ENCODE measurements around the gene FAM53B. TPM values are rescaled to one million over a fixed set of nuclear protein-coding genes. Genes with fewer than 3 reads are reported as not detected.

FAM53B gene
- polyA plus RNA-seq, 1 of the 3 experiments (the other 2 are of a cell fraction) = 5.6 TPM

- Histone ChIP-seq H3K9me3 (no peaks in the 10 kb centered on the region), H4K20me1 (ENCODE audit: insufficient read depth) (no peaks in the 10 kb centered on the region), H3K27me3 (ENCODE audit: insufficient read depth) (no peaks in the 10 kb centered on the region), H3K4me1 (ENCODE audit: control insufficient read depth in 1 of 2, insufficient read depth in 2 of 2, low read depth in 1 of 2, low read length in 1 of 2) (peaks cover 2 to 4% of the 10 kb centered on the region in 2 experiments; a peak in 2 of 4 replicates), H3K27ac (ENCODE audit: low read depth in 2 of 2, low read length in 1 of 2) (no peak overlapping the region), H3K79me2 (ENCODE audit: insufficient read depth) (no peaks in the 10 kb centered on the region; the same call in 1 of the 2 replicates), H3K9ac (no peak overlapping the region), H3K9me2 (no peaks in the 10 kb centered on the region), H3F3A (replicated peaks; ENCODE audit: insufficient read depth) (peaks cover 13% of the 10 kb centered on the region), H3K4me3 (ENCODE audit: low read depth in 2 of 2, low read length in 1 of 2) (no peak overlapping the region), H3K36me3 (replicated peaks in 1 of 2; ENCODE audit: control insufficient read depth in 1 of 2, insufficient read depth in 2 of 2, low read length in 1 of 2) (peaks cover 9 to 14% of the 10 kb centered on the region in 2 experiments), H2AFZ (ENCODE audit: low read depth) (no peak overlapping the region), H3K4me2 (no peak overlapping the region)
- no peak for DNase-seq
- ChIA-PET POLR2A (no interaction called here), CTCF (interaction anchor here (1.0 to 6.5 kb wide), 4 partner anchors 118 to 301 kb away, joined by 3 to 105 read pairs (median 31); no protein-coding TSS in a partner anchor)
- WGBS (ENCODE audit: low lambda C conversion rate) = 97% methylated on average over 3 of the region's 3 CpGs
- TF ChIP-seq FOXJ3 (CRISPR knock-in tag; IDR thresholded peaks at IDR 0.05) (no peak), REST (IDR thresholded peaks at IDR 0.05; ENCODE audit: low read depth, low read length) (peak; percentile 87)
These were observed 4.0 kb upstream of the FAM53B start for GRCh38 chr10:124748166-124748565.

- DNase-seq = no peak
- Histone ChIP-seq H3K27ac (ENCODE audit: low read depth in 2 of 2, low read length in 1 of 2) (no peak overlapping the region), H3K27me3 (ENCODE audit: insufficient read depth) (no peaks in the 10 kb centered on the region), H3F3A (replicated peaks; ENCODE audit: insufficient read depth) (peaks cover 13% of the 10 kb centered on the region), H4K20me1 (ENCODE audit: insufficient read depth) (no peaks in the 10 kb centered on the region), H3K9me3 (no peaks in the 10 kb centered on the region), H3K9me2 (no peaks in the 10 kb centered on the region), H3K36me3 (replicated peaks in 1 of 2; ENCODE audit: control insufficient read depth in 1 of 2, insufficient read depth in 2 of 2, low read length in 1 of 2) (peaks cover 9 to 14% of the 10 kb centered on the region in 2 experiments), H3K79me2 (ENCODE audit: insufficient read depth) (no peaks in the 10 kb centered on the region; the same call in 1 of the 2 replicates), H3K4me3 (ENCODE audit: low read depth in 2 of 2, low read length in 1 of 2) (no peak overlapping the region), H3K4me2 (no peak overlapping the region), H3K9ac (no peak overlapping the region), H2AFZ (ENCODE audit: low read depth) (no peak overlapping the region), H3K4me1 (ENCODE audit: control insufficient read depth in 1 of 2, insufficient read depth in 2 of 2, low read depth in 1 of 2, low read length in 1 of 2) (peaks cover 2 to 4% of the 10 kb centered on the region in 2 experiments; a peak in 2 of 4 replicates)
- ChIA-PET POLR2A (no interaction called here), CTCF (interaction anchor here (1.1 to 6.5 kb wide), 6 partner anchors 8 to 301 kb away, joined by 3 to 105 read pairs (median 20); no protein-coding TSS in a partner anchor)
- no peak for TF ChIP-seq ZBTB33 (IDR thresholded peaks at IDR 0.05; ENCODE audit: borderline replicate concordance, low read depth)
- no peak for TF ChIP-seq TAF1 (IDR thresholded peaks at IDR 0.05; ENCODE audit: borderline replicate concordance, low read depth, low read length)
- TF ChIP-seq ELF1 (IDR thresholded peaks at IDR 0.05) = no peak
- TF ChIP-seq SMC3 (IDR thresholded peaks at IDR 0.05; ENCODE audit: low read depth, low read length) = no peak
- TF ChIP-seq CHD2 (IDR thresholded peaks at IDR 0.05; ENCODE audit: low read length, partially characterized antibody) = no peak
- TF ChIP-seq RAD21 (IDR thresholded peaks at IDR 0.05; ENCODE audit: low read length) = no peak
- no peak for TF ChIP-seq REST (IDR thresholded peaks at IDR 0.05; ENCODE audit: low read depth, low read length)
- TF ChIP-seq TCF12 (IDR thresholded peaks at IDR 0.05) = no peak
- TF ChIP-seq RXRA (IDR thresholded peaks at IDR 0.05; ENCODE audit: borderline replicate concordance, low read depth) = no peak
- 97% methylated on average over 1 of the region's 1 CpG for WGBS (ENCODE audit: low lambda C conversion rate)
These were observed 3.6 kb upstream of the FAM53B start for GRCh38 chr10:124747745-124748144.
